ENCODE measurements around the gene MOK.

Gene MOK

DNA sequence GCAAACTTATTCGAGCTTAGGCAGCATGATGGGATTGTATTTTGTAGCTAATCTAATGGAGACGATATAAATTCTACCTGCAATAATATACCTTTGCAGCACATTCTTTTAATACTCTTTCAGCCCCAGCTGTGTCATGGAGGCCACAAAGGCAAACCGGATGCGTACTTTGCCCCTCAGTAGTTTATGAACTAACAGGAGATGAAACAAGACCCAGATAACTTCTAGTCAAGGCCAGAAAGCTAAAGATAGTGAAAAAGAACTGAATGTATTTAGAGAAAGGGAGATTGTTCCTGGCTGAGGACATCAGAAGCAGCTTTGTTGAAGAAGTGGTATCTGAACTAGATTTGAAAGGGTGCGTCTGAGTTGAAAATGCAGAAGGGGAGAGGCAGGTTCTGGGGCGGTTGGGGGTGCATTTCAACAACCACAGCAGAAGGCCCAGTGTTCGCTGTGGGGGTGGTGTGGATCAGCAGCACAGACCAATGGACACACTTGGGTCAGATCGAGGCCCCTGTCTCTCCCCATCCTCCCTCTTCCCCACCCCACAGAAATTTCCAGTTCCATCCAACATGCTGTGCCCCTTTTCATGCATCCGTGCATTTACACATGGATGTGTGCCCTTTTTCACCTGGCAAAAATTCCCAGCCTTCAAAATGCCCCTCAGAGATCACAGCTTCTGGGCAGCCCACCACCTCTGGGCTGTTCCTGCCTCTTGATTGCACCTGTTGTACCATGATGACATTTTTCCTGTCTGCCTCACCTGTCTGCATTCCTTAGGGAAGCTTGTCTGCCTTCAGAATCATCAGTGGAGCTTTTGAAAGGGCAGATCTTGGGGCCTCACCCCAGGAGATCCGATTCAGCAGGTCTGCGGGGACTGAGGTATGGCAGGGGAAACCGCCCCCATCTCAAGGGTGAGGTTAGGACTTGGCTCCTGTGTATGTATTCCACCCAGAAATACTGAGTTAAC, 16.8 kb upstream of the MOK start:
- TF ChIP-seq CTCF (conservative IDR thresholded peaks at IDR 0.05; ENCODE audit: low read depth, low read length), result no peak
- DNase-seq (ENCODE audit: low read depth), result no peak
- H3K4me3 ChIP-seq (ENCODE audit: low read length), result no peak overlapping the region

GRCh38 chr14:102320671-102321455, 15.9 kb upstream of the MOK start:
- DNase-seq (ENCODE audit: low read depth), result no peak
- peak overlapping the region; percentile 83 for H3K4me3 ChIP-seq (ENCODE audit: low read length)
- no peak for TF ChIP-seq CTCF (conservative IDR thresholded peaks at IDR 0.05; ENCODE audit: low read depth, low read length)

DNA sequence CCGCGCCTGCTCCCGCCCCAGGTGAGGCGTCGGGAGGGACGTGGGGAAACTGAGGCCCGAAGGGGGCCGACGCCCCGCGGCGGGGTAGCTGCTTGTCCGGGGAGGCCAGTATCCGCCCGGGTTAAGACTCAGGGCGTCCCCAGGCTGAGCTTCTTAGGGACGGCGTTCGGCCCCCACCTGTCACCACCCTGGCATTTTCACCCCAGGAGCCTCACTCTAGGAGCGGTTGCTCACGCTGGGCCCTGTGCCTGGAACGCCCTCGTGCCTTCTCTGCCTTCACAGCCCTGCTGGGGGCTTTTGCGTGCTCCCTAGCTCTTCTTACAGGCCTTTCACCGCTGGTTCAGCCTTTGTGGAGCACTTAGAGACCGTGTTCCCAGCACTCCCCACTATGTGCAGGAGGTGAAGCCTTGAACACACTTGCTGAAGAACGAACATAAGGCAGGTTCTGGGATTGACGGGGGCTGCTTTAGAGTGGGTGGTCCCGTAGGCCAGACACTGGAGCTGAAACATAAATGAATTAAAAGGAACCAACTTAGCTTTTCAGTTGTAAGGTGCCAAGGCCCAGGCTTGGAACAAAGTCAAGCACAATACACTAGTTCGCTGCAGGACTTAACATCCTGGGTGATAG, 15.2 kb upstream of the MOK start:
- TF ChIP-seq CTCF (conservative IDR thresholded peaks at IDR 0.05; ENCODE audit: low read depth, low read length), result no peak
- no peak for DNase-seq (ENCODE audit: low read depth)
- peak overlapping the region; percentile 83 for H3K4me3 ChIP-seq (ENCODE audit: low read length)

DNA sequence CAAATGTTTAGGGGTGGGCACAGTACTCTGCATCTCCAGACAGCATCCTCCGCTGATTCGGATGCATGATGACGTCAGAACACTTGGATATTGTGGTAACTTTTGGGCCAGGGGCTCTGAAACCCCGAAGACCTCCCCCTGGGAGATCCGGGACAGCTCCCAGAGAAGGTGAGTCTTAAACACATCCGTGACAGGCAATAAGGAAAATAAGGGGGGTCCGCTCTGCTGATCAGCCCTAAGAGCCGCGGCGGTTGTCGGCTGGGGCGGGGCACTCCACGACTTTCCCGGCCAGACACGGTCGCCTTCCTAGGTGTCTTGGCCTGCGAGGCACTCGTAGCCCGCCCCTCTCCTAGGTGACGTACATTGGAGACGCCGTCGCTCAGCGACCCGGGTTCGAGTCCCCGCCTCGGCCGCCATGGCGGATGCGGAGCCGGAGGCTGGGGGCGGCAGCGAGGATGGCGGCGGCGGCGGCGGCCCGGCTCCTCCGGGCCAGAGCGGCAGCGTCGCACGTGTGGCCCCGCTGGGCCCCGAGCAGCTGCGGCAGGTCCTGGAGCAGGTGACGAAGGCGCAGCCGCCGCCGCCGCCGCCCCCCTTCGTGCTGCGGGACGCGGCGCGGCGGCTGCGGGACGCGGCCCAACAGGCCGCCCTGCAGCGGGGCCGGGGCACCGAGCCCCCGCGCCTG, 14.5 kb upstream of the MOK start, which contains the start of gene ZNF839:
Gene ZNF839 (plus strand): TSS at position 396 of the 682 bp plus-strand sequence. CDS start 20 bp downstream, at position 416.
- no peak for DNase-seq (ENCODE audit: low read depth)
- no peak for TF ChIP-seq CTCF (conservative IDR thresholded peaks at IDR 0.05; ENCODE audit: low read depth, low read length)
- peak within 1 kb of the TSS; percentile 83 for H3K4me3 ChIP-seq (ENCODE audit: low read length)

GRCh38 chr14:102318781-102319276, 13.9 kb upstream of the MOK start:
- TF ChIP-seq CTCF (conservative IDR thresholded peaks at IDR 0.05; ENCODE audit: low read depth, low read length), result no peak
- no peak for DNase-seq (ENCODE audit: low read depth)
- H3K4me3 ChIP-seq (ENCODE audit: low read length), result peak overlapping the region; percentile 83

DNA sequence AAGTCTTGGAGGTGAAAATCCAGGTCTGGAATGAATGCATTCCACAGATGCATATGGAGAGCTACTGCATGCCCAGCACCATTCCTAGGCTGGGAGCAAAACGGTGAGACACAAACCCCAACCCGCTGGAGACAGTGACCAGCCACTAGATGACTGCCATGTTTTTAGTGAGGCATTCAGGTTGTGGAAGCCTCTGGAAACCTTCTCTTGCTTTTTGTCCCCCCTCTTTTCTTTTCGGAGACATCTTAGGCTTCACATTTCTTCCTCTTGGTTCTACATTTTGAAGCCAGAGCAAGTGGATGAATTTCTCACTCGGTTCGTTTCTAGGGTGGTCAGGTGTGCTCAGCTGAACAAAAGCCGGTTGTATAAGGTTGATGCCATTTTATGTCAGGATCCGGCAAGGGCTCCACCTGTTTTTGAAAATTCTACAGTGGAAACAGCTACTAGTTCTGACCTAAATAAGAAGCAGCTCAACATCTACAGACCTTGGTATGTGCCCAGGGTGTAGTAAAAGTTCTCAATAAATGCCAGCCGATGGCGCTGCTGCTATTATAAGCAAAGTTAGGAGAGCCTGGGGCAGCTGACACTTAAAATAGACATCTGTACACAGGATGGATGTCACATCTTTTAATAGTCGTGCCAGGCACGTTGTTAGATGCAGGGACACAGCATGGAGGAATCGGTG, 12.7 kb upstream of the MOK start:
- peak; percentile 12 for TF ChIP-seq CTCF (conservative IDR thresholded peaks at IDR 0.05; ENCODE audit: low read depth, low read length)
- DNase-seq (ENCODE audit: low read depth), result no peak
- H3K4me3 ChIP-seq (ENCODE audit: low read length), result peak overlapping the region; percentile 78

Measured in retinal pigment epithelial cell (primary cell).